OCI-LY7 (cell line): ENCODE results near the gene AMOTL1. TPM values are rescaled to one million over a fixed set of nuclear protein-coding genes. Genes with fewer than 3 reads are reported as not detected.

Source experiments
- BruUV-seq: library from RNA; stranded (reverse); fragments of 400-500 nt; replicated peaks from 2 replicates; lab custom pipeline; 2021; lab: Mats Ljungman, UMichigan
- CTCF ChIA-PET: fragments of 300-600 bp; sonication (Branson Sonifier 250); formaldehyde crosslinking; loops from one replicate; lab custom pipeline; 2022; ENCODE audit warnings: antibody characterized with exemption; ENCODE audit not compliant: unreplicated experiment; lab: Charles Lee
- POLR2A ChIA-PET: fragments of 300-600 bp; sonication (Branson Sonifier 250); formaldehyde crosslinking; loops from one replicate; lab custom pipeline; 2022; ENCODE audit warnings: antibody characterized with exemption; lab: Charles Lee
- DNase-seq: peaks from one replicate; pipeline ENCODE4 v3.0.0-alpha.2; 2015; ENCODE audit warnings: low spot score
- H2AFZ ChIP-seq: fragments of 200-600 bp; sonication (generic), shearing (Covaris generic); 2 replicates; pipeline ENCODE4 v1.6.1; 2014; ENCODE audit warnings: mild to moderate bottlenecking, antibody characterized with exemption, low read length, moderate library complexity
- H3K27ac ChIP-seq: fragments of 200-600 bp; sonication (generic); 2 replicates; pipeline ENCODE4 v1.5.1; 2014; ENCODE audit warnings: mixed run types, low read depth, mild to moderate bottlenecking, moderate library complexity, low read length, inconsistent platforms; ENCODE audit not compliant: poor library complexity, severe bottlenecking
- H3K36me3 ChIP-seq: fragments of 200-600 bp; sonication (generic); 2 replicates; pipeline ENCODE4 v1.6.1; 2014; ENCODE audit warnings: mild to moderate bottlenecking, antibody characterized with exemption, low read length, moderate library complexity, mixed read lengths; ENCODE audit not compliant: insufficient read depth
- H3K4me1 ChIP-seq: fragments of 200-600 bp; sonication (generic); 2 replicates; pipeline ENCODE4 v1.5.1; 2014; ENCODE audit warnings: mild to moderate bottlenecking, low read length; ENCODE audit not compliant: insufficient read depth, poor library complexity, severe bottlenecking
- H3K4me2 ChIP-seq: fragments of 200-600 bp; sonication (generic); 2 replicates; pipeline ENCODE4 v1.6.1; 2014; ENCODE audit warnings: mild to moderate bottlenecking, low read length
- H3K4me3 ChIP-seq: fragments of 200-600 bp; sonication (generic); 2 replicates; pipeline ENCODE4 v1.5.1; 2014; ENCODE audit warnings: mild to moderate bottlenecking, low read depth, low read length; ENCODE audit not compliant: poor library complexity, severe bottlenecking
- H3K79me2 ChIP-seq: fragments of 200-600 bp; sonication (generic); 2 replicates; pipeline ENCODE4 v1.6.1; 2016; ENCODE audit warnings: low read depth, mild to moderate bottlenecking, low read length, moderate library complexity, mixed read lengths; ENCODE audit not compliant: insufficient read depth
- H3K9me2 ChIP-seq: fragments of 200-600 bp; sonication (generic); 2 replicates; pipeline ENCODE4 v1.6.1; 2016; ENCODE audit warnings: mild to moderate bottlenecking, low read length, mixed read lengths; ENCODE audit not compliant: insufficient read depth
- H3K9me3 ChIP-seq: fragments of 200-600 bp; sonication (generic); 2 replicates; pipeline ENCODE4 v1.6.1; 2014; ENCODE audit warnings: mild to moderate bottlenecking, mixed run types, low read length, mixed read lengths
- H4K20me1 ChIP-seq: fragments of 200-600 bp; sonication (generic); 2 replicates; pipeline ENCODE4 v1.6.1; 2014; ENCODE audit warnings: mild to moderate bottlenecking, antibody characterized with exemption, low read length, moderate library complexity, mixed read lengths; ENCODE audit not compliant: insufficient read depth
- CTCF ChIP-seq: fragments of 200-600 bp; sonication (generic); conservative IDR thresholded peaks from 2 replicates; pipeline ENCODE4 v1.5.1; 2014; ENCODE audit warnings: mild to moderate bottlenecking, antibody characterized with exemption, low read length, moderate library complexity, mixed read lengths
- EZH2phosphoT487 ChIP-seq: fragments of 200-600 bp; sonication (generic); IDR thresholded peaks from 2 replicates; pipeline ENCODE4 v1.6.1; 2018; ENCODE audit warnings: low read depth, borderline replicate concordance, mild to moderate bottlenecking, mixed run types, antibody characterized with exemption, low read length, moderate library complexity, mixed read lengths
- intact Hi-C: fragments of 100-400 bp; cut with micrococcal nuclease; formaldehyde crosslinking; loops from one replicate; pipeline ENCODE4 v1.10.0; 2022; ENCODE audit not compliant: unreplicated experiment
- total RNA-seq, 2 experiments: library from RNA; depleted of rRNA in 1 of 2; stranded (reverse); fragments of >200 nt in 1 of 2; shearing (Covaris generic) in 1 of 2; gene quantifications; 2 replicates each; pipeline ENCODE4 v1.2.3, GENCODE V29; 2014 to 2022

Gene AMOTL1
- total RNA-seq, 2 experiments from 2014 or later = not detected

DNA sequence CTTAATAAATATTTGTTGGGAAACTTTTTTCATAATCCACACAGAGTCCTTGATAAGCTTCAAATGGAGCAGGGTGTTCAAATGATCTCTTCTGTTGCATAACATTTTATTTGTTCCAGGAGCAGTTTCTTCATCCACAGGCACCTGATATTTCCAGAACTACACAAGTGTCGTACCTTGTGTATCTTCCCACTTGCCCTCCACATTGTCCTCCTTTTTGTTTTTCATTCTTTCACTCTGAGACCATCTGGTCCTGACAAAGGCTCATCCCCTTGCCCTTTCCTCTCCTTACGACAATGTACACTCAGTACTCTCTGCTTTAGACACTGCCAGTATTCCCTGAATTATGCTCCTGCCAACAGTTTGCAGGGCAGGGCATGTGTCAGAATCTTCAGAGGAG, 5.2 kb upstream of the AMOTL1 start:
- no peaks in the 10 kb centered on the region for H3K4me1 ChIP-seq
- TF ChIP-seq CTCF (no peak), EZH2phosphoT487 (no peak)
- H3K79me2 ChIP-seq = no peaks in the 10 kb centered on the region
- no peak overlapping the region for H3K4me3 ChIP-seq
- no peak overlapping the region for H2AFZ ChIP-seq
- no TSS peak for BruUV-seq
- H3K9me2 ChIP-seq = no peaks in the 10 kb centered on the region
- intact Hi-C loops = no loop called here
- ChIA-PET POLR2A (interaction anchor here (1.4 kb wide), 1 partner anchor 24 kb away, joined by 3 read pairs; no protein-coding TSS in a partner anchor), CTCF (no interaction called here)
- H3K36me3 ChIP-seq = no peaks in the 10 kb centered on the region
- no peaks in the 10 kb centered on the region for H4K20me1 ChIP-seq
- no peak for DNase-seq
- H3K9me3 ChIP-seq = no peaks in the 10 kb centered on the region
- H3K4me2 ChIP-seq = no peak overlapping the region
- H3K27ac ChIP-seq = no peak overlapping the region

GRCh38 chr11:94766713-94767206, 1.4 kb upstream of the AMOTL1 start:
- DNase-seq = no peak
- H3K4me2 ChIP-seq = no peak overlapping the region
- no peak overlapping the region for H3K27ac ChIP-seq
- H2AFZ ChIP-seq = no peak overlapping the region
- ChIA-PET POLR2A (interaction anchor here (0.6 kb wide), 1 partner anchor 889 kb away, joined by 3 read pairs; no protein-coding TSS in a partner anchor), CTCF (interaction anchor here (0.9 kb wide), 1 partner anchor 24 kb away, joined by 3 read pairs; no protein-coding TSS in a partner anchor)
- intact Hi-C loops = no loop called here
- no TSS peak for BruUV-seq
- no peaks in the 10 kb centered on the region for H3K79me2 ChIP-seq
- no peak overlapping the region for H3K4me3 ChIP-seq
- H3K9me2 ChIP-seq = no peaks in the 10 kb centered on the region
- H4K20me1 ChIP-seq = no peaks in the 10 kb centered on the region
- no peaks in the 10 kb centered on the region for H3K36me3 ChIP-seq
- TF ChIP-seq EZH2phosphoT487 (no peak), CTCF (no peak)
- H3K4me1 ChIP-seq = no peaks in the 10 kb centered on the region
- no peaks in the 10 kb centered on the region for H3K9me3 ChIP-seq

DNA sequence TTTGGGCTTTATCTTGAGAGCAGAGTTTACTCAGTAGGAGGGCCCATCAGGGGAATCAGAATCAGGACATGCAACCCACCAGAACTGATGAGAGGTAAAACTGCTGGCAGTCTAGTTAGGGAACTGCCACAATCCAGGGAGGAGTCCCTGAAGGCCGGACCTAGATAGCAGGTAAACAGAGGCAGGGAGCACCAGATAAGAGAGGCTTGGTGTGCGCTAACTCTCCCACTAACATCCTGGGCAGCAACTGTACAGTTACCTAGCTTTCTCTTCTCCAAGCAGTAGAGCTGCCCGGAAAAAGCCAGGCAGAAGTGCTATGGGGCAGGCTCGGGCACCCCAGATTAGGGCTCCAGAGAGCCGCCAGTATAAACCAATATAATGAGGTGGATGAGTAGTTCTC, 865 bp upstream of the AMOTL1 start:
- ChIA-PET POLR2A (interaction anchor here (0.6 kb wide), 1 partner anchor 888 kb away, joined by 3 read pairs; no protein-coding TSS in a partner anchor), CTCF (no interaction called here)
- H3K4me2 ChIP-seq = no peak overlapping the region
- BruUV-seq = no TSS peak
- H3K9me2 ChIP-seq = no peaks in the 10 kb centered on the region
- TF ChIP-seq EZH2phosphoT487 (no peak), CTCF (no peak)
- no peak overlapping the region for H3K27ac ChIP-seq
- no peak overlapping the region for H3K4me3 ChIP-seq
- H4K20me1 ChIP-seq = no peaks in the 10 kb centered on the region
- H3K79me2 ChIP-seq = no peaks in the 10 kb centered on the region
- intact Hi-C loops = no loop called here
- no peak overlapping the region for H2AFZ ChIP-seq
- H3K36me3 ChIP-seq = no peaks in the 10 kb centered on the region
- no peaks in the 10 kb centered on the region for H3K4me1 ChIP-seq
- no peaks in the 10 kb centered on the region for H3K9me3 ChIP-seq
- no peak for DNase-seq
